ENCODE results near the gene ARRDC1. TPM values are rescaled to one million over a fixed set of nuclear protein-coding genes. Genes with fewer than 3 reads are reported as not detected.

ARRDC1 gene
- total RNA-seq, 3 donors from 2014 or later, result 58.1 to 111 (median 100.0) TPM

GRCh38 chr9:137578518-137579258 lies 26.8 kb upstream of the ARRDC1 start, which contains the start of gene DPH7:
TSS of gene DPH7 (minus strand) at chr9:137578925. CDS start at chr9:137578777, 148 bp downstream.
- no peaks in the 10 kb centered on the region for H3K9me3 ChIP-seq
- intact Hi-C loops (cut with DNase I, micrococcal nuclease), result no loop called here
- peaks cover 4% of the 10 kb centered on the region for H3K36me3 ChIP-seq (ENCODE audit: low read depth)
- peaks cover 19% of the 10 kb centered on the region for H3K4me1 ChIP-seq (ENCODE audit: low read depth)
- DNase-seq, result peak; percentile 97 to 99 (median 99)
- peak; percentile 95 for TF ChIP-seq CTCF (IDR thresholded peaks at IDR 0.05)
- peak; percentile 99 for ATAC-seq
- peak within 1 kb of the TSS; percentile 85 for H3K4me3 ChIP-seq

GRCh38 chr9:137579259-137579604 lies 26.3 kb upstream of the ARRDC1 start:
- Histone ChIP-seq H3K4me1 (ENCODE audit: low read depth) (peaks cover 19% of the 10 kb centered on the region), H3K36me3 (ENCODE audit: low read depth) (peaks cover 4% of the 10 kb centered on the region), H3K9me3 (no peaks in the 10 kb centered on the region), H3K4me3 (no peak overlapping the region)
- intact Hi-C loops (cut with DNase I, micrococcal nuclease), result no loop called here
- DNase-seq (no peak), ATAC-seq (no peak)
- TF ChIP-seq CTCF (IDR thresholded peaks at IDR 0.05), result no peak

DNA sequence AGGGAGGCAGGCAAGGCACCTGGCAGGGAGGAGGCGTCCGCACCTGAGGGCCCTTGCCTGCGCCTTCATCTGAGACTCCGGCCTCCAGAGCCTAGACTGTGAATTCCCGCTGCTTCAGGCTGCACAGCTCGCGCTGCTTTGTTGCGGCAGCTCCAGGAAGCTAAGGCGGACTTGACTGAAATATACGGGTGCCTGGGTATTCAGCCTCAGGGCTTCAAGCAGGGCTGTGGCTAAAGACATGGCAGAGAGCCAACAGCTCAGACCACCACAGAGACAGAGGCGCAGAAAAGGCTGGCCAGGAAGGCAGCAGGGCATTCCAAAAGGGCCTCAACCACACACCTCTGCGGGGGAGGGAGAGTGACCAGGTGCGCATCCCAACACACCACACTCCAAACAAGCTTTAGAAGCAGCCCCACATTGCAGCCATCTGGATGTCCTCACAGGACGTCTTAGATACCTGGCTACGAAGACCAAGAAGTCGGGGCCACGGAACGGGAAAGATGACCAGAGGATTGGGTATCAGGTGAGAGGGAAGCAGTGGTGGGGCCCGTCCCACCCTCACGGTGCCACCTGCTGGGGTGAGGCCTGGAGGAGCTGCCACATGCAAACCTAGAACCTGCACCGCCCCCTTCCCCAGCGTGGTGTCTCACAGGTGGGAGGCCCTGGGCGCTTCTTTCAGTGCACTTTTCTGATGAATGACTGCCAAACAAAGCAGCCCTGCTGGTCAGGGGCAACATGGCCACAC lies 25.1 kb upstream of the ARRDC1 start:
- TF ChIP-seq CTCF (IDR thresholded peaks at IDR 0.05), result no peak
- no peak for ATAC-seq
- intact Hi-C loops (cut with DNase I, micrococcal nuclease), result no loop called here
- Histone ChIP-seq H3K4me1 (ENCODE audit: low read depth) (peaks cover 19% of the 10 kb centered on the region), H3K4me3 (no peak overlapping the region), H3K9me3 (no peaks in the 10 kb centered on the region), H3K36me3 (ENCODE audit: low read depth) (peaks cover 4% of the 10 kb centered on the region)
- no peak for DNase-seq

GRCh38 chr9:137580954-137581322 lies 24.5 kb upstream of the ARRDC1 start:
- no peak for ATAC-seq
- no peak for DNase-seq
- H3K36me3 ChIP-seq (ENCODE audit: low read depth), result peaks cover 4% of the 10 kb centered on the region
- intact Hi-C loops (cut with DNase I, micrococcal nuclease), result no loop called here
- H3K9me3 ChIP-seq, result no peaks in the 10 kb centered on the region
- H3K4me3 ChIP-seq, result no peak overlapping the region
- TF ChIP-seq CTCF (IDR thresholded peaks at IDR 0.05), result no peak
- H3K4me1 ChIP-seq (ENCODE audit: low read depth), result peaks cover 19% of the 10 kb centered on the region

DNA sequence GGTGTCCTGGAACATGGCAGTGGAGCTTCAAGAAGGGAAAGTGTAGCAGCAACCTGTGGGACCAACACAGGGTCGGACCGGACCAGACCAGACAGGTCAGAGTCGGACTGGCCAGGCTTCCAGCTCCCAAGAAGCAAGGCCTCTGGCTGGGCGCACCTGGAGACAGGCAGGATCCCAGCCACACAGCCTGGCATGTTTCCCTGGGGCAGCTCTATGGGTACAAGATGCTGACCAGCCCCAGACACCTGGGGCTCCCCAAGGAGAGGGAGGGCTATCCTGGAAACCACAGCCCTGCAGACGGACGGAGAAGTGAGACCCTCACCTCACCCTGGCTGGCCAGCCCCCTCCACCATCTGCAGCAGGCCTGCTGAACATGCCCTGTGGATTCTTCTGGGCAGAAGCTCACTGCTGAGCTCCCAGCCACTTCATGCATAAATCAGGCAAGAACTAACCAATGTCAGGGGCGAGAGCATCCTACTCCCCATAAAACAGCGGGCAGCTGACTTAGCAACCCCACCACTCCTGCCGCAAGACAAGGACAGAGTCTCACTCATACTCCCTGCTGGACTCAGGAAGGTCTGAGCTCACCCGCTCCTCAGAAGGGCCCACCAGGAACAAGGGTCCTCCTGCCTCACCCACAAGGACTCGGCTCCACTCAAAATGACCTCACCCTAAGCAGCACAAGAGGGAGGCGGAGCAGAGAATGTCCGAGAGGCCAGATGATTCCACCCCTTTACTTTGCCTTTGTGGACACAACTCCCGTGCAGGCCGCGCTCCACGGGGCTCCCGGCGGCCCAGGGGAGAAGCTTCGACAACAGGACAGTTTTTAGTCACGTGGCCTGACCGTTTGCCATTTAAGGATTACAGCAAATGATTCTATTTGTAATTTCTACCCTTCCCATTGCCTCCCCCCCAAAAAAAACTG lies 23.9 kb upstream of the ARRDC1 start:
- no peaks in the 10 kb centered on the region for H3K9me3 ChIP-seq
- no peak overlapping the region for H3K4me3 ChIP-seq
- DNase-seq (no peak), ATAC-seq (no peak)
- H3K36me3 ChIP-seq (ENCODE audit: low read depth), result peaks cover 4% of the 10 kb centered on the region
- TF ChIP-seq CTCF (IDR thresholded peaks at IDR 0.05), result no peak
- intact Hi-C loops (cut with DNase I, micrococcal nuclease), result no loop called here
- peaks cover 19% of the 10 kb centered on the region for H3K4me1 ChIP-seq (ENCODE audit: low read depth)
